DMS 273 (cell line): ENCODE measurements around the gene C2orf68.
"Not testable (repeated sequence)": the region's sequence is repeated elsewhere in the genome, so short reads cannot be mapped to it uniquely, and the experiment has no call there.

Source experiments
- DNase-seq: peaks from one replicate; lab custom pipeline; 2025; ENCODE audit not compliant: unreplicated experiment; lab: John Stamatoyannopoulos, UW

Gene C2orf68

DNA sequence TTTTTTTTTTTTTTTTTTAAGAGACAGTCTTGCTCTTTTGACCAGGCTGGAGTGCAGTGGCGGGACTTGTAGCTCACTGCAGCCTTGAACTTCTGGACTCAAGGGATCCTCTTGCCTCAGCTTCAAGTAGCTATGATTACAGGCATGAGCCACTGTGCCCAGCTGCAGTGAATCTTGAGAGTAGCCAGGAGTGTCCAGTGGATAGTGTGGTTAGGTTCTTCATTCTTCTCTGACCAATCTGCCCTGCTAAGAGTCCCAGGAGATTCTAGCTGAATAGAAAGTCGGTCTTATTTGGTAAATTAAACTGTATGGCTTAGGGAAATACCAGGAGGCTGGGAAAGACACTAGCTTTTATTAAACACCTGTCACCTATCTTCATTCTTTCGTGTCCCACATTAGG is 19.4 kb upstream of the C2orf68 start:
- no peak for DNase-seq

- no peak for DNase-seq
Observed at GRCh38 chr2:85628658-85629057, 16.8 kb upstream of the C2orf68 start.

DNA sequence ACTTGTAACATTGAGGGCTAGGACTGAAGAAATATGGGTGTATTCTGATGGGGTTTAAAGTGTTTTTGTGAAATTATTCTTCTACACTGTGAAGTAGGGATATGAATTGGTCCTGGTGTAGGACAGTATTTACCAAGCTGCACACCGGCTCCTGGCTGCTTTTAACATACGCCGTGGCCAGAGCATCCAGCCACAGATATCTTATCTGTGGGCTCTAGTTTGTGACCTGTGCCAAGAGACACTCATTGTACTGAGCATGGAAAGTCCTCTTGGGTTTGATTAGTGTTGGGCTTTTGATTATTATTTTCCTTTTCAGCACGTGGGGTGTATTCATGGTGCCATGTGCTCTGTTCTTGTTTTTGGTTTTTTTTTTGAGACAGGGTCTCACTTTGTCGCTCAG is 12.1 kb upstream of the C2orf68 start:
- DNase-seq: no peak

DNA sequence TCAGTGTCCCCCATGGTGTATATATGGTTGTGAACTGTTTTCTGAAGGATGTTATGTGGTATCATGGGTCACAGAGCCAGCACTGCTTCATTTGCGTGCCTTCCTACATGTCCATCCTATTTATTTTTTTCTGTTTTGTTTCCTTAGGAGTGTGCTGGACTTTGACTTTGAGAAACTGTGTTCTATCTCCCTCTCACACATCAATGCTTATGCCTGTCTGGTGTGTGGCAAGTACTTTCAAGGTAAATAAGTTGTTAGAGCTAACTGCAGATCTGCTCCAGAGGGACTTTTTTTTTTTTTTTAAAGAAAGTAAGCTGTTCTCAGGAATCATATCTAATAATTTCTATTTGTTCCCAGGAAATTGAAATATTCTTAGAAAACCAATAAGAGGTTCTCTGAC is 9.5 kb upstream of the C2orf68 start:
- no peak for DNase-seq

DNA sequence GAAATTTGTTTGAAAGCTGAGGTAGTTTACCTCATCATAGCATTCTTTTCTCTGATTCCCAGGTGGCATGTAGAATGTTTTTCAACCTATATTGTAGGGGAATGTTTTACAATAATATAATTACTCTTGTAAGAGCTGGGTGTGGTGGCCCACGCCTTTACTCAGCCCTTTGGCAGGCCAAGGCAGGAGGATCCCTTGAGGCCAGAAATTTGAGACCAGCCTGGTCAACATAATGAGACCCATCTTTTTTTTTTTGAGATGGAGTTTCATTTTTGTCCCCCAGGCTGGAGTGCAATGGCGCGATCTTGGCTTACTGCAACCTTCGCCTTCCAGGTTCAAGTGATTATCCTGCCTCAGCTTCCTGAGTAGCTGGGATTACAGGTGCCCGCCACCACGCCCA is 7.8 kb upstream of the C2orf68 start:
- DNase-seq: no peak

GRCh38 chr2:85617723-85618122 is 5.9 kb upstream of the C2orf68 start:
- not testable (repeated sequence) for DNase-seq

- no peak for DNase-seq
Observed at GRCh38 chr2:85615413-85615728, 3.5 kb upstream of the C2orf68 start.

GRCh38 chr2:85614757-85615156 is 2.9 kb upstream of the C2orf68 start:
- DNase-seq: not testable (repeated sequence)

DNA sequence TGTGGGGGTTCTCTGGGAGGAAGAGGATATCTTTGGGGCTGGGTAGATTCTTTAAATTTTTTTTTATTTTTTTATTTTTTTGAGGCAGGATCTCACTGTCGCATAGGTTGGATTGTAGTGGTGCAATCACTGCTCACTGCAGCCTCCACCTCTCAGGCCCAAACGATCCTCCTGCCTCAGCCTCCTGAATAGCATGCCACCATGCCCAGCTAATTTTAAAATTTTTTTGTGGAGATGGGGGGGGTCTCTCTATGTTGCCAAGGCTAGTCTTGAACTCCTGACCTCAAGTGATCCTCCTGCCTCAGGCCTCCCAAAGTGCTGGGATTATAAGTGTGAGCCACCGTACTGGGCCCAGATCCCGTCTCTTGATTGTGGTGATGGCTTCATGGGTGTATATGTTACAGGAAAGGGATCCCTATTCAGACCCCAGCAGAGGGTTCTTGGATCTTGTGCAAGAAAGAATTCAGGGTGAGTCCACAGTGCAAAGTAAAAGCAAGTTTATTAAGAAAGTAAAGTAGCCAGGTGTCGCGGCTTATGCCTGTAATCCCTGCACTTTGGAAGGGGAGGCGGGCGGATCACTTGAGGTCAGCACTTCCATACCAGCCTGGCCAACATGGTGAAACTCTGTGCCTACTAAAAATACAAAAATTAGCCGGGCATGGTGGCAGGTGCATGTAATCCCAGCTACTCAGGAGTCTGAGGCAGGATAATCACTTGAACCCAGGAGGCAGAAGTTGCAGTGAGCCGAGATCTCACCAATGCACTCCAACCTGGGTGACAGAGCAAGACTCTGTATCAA is 2.0 kb upstream of the C2orf68 start:
- no peak for DNase-seq

DNA sequence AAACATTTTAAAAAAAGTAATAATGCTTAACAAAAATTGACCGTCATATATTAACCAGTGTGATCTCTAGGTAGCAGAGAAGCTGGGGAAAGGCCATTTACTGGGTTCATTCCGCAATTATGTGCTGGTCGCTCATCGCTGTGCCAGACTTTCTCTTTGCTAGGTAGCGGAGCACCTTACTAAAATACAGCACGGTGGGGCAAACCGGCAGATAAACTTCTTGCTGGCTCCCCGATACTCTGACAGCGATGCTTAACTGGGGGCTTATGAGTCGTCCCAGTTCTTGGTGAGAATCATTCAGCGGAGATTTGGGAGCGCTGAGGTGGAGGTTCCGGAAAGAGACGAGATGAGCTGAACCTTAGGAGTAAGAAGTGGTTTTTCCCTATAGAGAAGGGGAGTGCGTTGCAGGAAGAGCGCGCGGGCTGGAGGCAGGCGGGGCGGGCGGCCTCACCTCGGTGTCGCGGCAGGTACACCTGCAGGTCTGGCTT is 605 bp downstream of the C2orf68 start:
- DNase-seq: no peak

DNA sequence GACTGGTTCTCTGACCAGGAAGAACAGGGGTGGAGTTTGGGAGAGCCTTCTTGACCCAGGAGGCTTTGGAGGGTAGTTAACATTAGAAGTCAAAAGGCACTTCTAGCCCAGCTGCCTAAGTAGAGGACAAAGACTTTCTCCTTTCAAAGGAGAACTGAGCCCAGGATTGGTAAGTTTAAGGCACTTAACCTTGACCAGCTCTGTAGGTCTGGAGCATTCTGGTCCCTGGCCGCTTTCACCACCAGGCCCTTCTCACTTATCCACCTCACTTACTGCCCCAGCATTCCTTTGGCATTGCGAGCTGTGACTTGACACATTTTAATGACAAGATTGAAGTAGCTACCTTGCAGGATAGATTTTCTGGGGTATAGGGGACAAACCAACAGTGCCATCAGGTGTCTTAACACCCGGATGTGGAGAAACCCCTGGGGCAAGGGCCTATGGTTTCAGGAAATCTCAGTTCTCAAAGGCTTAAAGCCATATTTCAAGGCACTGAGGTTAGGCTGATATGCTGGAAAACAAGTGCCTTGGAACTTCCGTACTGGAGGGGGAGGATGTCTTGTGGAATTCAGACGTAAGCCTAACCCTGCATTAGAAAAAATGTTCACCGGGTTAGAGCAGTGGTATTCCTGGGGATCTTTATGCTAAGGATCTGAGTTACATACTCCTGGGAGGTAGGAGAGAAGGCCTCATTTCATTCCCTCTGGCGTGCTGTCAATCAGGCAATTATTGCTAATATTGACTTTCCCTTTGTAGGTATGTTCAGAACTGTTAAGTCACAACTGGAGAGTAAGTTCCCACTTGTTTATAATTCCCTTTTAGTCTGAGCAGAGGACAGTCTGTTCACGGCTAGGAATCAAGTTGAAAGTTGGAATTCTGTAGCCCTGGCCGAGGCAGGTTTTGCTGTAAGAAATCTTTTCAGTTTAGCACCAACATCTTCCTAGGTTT is 4.3 kb downstream of the C2orf68 start:
- no peak for DNase-seq

DNA sequence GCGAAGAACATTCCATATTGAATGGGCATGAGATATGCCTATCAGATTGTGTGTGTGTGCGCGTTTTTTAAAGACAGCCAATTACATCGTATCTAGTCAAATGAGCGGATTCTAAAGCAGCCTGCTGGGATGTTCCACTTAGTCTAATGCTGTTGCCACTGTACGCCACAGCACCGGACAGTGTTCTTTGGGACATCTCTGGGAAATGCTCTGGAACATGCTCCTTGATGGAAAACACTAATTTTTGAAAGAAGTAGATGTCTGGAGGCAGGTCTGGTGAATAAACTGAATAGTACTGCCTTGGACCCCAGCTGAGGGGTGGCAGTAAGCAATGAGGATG is 5.8 kb downstream of the C2orf68 start:
- DNase-seq: no peak

DNA sequence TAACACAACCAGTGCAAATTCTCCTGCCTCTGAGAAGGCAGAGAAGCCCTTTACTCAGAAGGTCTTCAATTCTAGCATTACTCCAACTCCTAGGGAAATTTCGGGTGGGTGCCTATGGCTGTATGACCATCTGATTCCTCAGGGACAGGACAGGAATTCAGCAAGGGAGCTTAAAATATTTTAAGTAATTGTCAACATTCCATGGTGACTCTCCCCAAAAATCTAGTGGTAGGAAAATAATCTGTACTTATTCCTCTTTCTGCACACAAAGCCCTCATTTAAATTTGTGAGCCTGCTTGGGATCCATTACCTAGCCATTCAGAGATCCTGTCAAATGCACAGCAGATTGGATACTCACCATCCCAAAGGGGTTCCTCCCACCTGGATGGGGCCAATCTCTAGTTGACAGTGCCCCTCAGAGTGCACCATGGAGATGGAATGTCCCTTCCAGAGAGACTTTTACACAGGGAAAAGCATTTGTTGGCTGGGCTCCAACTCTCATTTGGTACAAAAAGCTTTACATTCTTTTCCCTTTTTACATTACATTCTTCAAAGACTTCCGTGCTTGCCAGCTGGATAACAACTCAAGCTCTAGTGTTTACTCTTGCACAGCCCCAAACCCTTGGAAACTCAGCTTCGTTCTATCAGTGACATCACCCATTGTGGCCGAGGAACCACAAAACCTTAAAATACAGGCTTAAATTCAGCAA is 6.3 kb downstream of the C2orf68 start:
- peak; percentile 26 for DNase-seq

DNA sequence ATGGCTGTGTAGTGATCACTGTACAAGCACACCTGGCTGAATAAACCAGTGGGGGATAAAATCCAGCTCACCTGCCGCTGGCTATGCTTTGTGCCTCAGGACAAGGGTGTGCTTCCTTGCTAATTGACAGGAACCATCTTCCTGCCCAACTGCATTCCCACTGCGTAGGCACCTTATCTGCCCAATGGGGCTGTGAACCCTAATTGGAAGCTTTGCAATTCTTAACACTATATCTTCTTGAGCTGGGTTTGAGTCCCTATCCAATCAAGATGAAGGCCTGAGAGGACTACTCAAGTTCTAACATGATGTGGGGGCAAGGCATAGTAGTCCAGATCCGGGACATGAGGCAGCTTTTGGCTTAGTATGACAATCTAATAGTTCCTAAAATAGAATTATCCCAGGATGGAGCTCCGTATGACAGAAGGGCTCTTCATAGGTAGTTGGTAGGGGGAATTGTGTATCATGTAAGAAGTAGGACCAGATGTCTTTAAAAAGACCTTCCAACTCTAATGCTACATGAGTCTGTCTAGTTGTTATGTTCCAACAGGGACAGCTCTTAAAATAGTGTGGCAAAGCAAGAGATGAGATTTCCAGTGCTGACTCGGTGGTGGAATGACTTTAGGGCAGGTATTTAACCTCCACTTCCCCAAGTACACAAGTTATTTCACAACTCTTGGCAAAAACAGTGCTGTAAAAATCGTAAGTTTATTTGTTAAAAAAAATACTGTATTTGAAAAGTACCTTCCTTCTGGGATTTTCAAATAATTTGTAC is 7.1 kb downstream of the C2orf68 start:
- DNase-seq: no peak

- DNase-seq: not testable (repeated sequence)
Observed at GRCh38 chr2:85604133-85604444, 7.8 kb downstream of the C2orf68 start.

DNA sequence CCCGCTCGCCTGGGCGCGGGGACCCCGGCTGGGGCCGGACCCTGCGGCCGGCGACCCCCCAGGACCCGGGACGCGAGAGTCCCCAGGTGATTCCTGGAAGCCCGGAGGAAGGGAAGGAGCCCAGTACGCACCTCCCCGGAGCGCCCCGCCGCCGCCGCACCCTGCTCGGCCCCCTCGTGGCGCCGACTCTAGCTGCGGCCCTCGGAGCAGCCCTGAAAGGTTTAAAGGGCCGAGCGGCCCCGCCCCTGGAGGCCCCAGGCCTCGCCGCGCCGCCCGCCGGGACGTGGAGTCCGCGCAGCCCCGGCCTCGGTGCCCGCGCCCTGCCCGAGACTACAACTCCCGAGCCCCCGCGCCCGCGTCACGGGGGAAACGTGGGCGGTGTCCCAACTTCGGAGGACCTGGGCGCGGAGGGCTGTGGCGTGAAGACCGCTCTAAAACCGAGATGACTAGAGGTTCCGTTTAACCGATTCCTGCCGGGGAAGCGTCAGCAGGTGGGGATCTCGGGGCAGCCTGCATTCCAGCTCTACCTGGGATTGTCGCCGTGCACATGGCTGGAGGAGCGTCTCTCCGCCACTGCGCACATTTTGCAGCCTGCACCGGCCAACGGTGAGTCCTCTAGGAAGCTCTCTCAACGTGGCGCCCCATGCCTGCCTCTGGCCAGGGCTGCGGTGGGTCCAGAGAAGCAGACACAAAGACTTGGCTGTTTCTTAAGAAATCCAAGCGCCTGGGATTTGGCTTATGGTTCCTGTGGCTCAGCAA is 9.2 kb downstream of the C2orf68 start, which contains the start of gene TMEM150A:
Gene TMEM150A (minus strand): TSS at position 223 of the 759 bp plus-strand sequence. CDS start 750 bp downstream, outside the sequence.
- peak; percentile 96 for DNase-seq

GRCh38 chr2:85601771-85602475 is 9.9 kb downstream of the C2orf68 start:
- peak; percentile 62 for DNase-seq

DNA sequence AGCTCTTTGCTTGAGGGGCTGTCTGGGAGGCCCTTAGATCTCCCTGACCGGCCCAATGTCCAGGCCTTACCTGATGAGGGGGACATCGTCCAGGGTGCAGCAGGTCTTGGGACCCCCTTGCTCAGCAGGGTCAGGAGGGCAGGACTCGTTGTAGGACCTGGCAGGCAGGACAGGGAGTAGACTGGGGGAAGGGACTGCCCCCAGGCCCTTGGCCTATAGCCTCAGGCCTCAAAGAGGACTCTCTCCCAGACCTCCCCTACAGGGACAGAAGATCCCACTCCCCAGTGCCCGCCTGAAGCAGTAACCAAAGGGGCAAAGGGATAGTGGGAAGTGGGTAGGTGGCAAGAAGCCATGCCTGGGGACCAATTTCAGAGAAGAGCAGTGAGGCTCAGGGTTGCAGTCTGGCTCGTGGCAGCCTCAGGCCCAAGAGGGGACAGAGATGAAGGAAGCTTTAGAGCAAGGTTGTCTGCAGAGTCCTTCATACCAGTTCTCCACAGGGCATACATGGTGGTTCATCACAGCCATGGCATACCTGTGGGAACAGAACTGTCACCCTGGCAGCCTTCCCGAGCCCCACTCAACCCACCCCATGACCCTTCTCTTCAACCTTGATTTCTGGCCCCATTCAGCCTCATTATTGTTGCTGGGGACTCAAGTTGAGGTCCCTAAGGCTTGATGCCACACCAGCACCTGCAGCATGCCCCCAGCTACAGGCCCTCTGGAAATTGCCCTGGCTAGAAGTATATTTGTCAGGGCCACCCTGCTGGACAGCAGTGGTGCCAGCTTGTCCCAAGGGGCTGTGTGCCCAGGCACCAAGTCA is 10.7 kb downstream of the C2orf68 start:
- no peak for DNase-seq

GRCh38 chr2:85600235-85600575 is 11.7 kb downstream of the C2orf68 start:
- DNase-seq: no peak
